MM.1S (cell line): ENCODE measurements around the gene HAGHL.

Experiments
- DNase-seq: peaks from one replicate; pipeline ENCODE4 v3.0.0-alpha.2; 2015
- H2AFZ ChIP-seq: fragments of 300-600 bp; sonication (generic); 2 replicates; pipeline ENCODE4 v1.6.0; 2016; ENCODE audit warnings: antibody characterized with exemption, low read length
- H3F3A ChIP-seq: fragments of 300-600 bp; sonication (generic); 2 replicates; pipeline ENCODE4 v1.6.1; 2016; ENCODE audit warnings: mild to moderate bottlenecking, antibody characterized with exemption, low read length, moderate library complexity, mixed read lengths; ENCODE audit not compliant: insufficient read depth
- H3K27ac ChIP-seq: fragments of 300-600 bp; sonication (generic); 2 replicates; pipeline ENCODE4 v1.5.1; 2016; ENCODE audit warnings: mild to moderate bottlenecking, low read length
- H3K27me3 ChIP-seq: fragments of 300-600 bp; sonication (generic); replicated peaks from 2 replicates; pipeline ENCODE4 v1.6.0; 2016; ENCODE audit warnings: low read length; ENCODE audit not compliant: insufficient read depth
- H3K36me3 ChIP-seq: fragments of 300-600 bp; sonication (generic); replicated peaks from 2 replicates; pipeline ENCODE4 v1.6.1; 2016; ENCODE audit warnings: mild to moderate bottlenecking, low read length, mixed read lengths; ENCODE audit not compliant: insufficient read depth
- H3K4me1 ChIP-seq: fragments of 300-600 bp; sonication (generic); 2 replicates; pipeline ENCODE4 v1.6.1; 2016; ENCODE audit warnings: low read length, mixed read lengths
- H3K4me2 ChIP-seq: fragments of 300-600 bp; sonication (generic); 2 replicates; pipeline ENCODE4 v1.6.0; 2016; ENCODE audit warnings: low read depth, low read length
- H3K4me3 ChIP-seq: fragments of 300-600 bp; sonication (generic); 2 replicates; pipeline ENCODE4 v1.5.1; 2016; ENCODE audit warnings: low read length, mixed read lengths
- H3K79me2 ChIP-seq: fragments of 300-600 bp; sonication (generic); 2 replicates; pipeline ENCODE4 v1.6.1; 2016; ENCODE audit warnings: mixed run types, low read length, mixed read lengths
- H3K9ac ChIP-seq: fragments of 300-600 bp; sonication (generic); 2 replicates; pipeline ENCODE4 v1.6.1; 2016; ENCODE audit warnings: low read length, mixed read lengths
- H3K9me2 ChIP-seq: fragments of 300-600 bp; sonication (generic); replicated peaks from 2 replicates; pipeline ENCODE4 v1.6.1; 2016; ENCODE audit warnings: mild to moderate bottlenecking, low read length, mixed read lengths; ENCODE audit not compliant: insufficient read depth
- H3K9me3 ChIP-seq: fragments of 300-600 bp; sonication (generic); replicated peaks from 2 replicates; pipeline ENCODE4 v1.6.1; 2016; ENCODE audit warnings: mild to moderate bottlenecking, low read length, mixed read lengths; ENCODE audit not compliant: insufficient read depth
- H4K20me1 ChIP-seq: fragments of 300-600 bp; sonication (generic); 2 replicates; pipeline ENCODE4 v1.6.1; 2016; ENCODE audit warnings: mild to moderate bottlenecking, low read length, moderate library complexity, mixed read lengths; ENCODE audit not compliant: insufficient read depth
- EZH2 ChIP-seq: fragments of 300-600 bp; sonication (generic); optimal IDR thresholded peaks from 2 replicates; pipeline ENCODE3; 2017; ENCODE audit warnings: low read depth, mild to moderate bottlenecking, antibody characterized with exemption, low read length, mixed read lengths
- EZH2phosphoT487 ChIP-seq: fragments of 300-600 bp; sonication (generic); IDR thresholded peaks from 2 replicates; pipeline ENCODE4 v1.6.1; 2018; ENCODE audit warnings: antibody characterized with exemption, low read length
- TF ChIP-seq, protein P1 (sequence below): fragments of 300-600 bp; sonication (generic); IDR thresholded peaks from 2 replicates; pipeline ENCODE4 v1.5.1; 2016; ENCODE audit warnings: antibody characterized with exemption, low read length, mixed read lengths

HAGHL gene

DNA sequence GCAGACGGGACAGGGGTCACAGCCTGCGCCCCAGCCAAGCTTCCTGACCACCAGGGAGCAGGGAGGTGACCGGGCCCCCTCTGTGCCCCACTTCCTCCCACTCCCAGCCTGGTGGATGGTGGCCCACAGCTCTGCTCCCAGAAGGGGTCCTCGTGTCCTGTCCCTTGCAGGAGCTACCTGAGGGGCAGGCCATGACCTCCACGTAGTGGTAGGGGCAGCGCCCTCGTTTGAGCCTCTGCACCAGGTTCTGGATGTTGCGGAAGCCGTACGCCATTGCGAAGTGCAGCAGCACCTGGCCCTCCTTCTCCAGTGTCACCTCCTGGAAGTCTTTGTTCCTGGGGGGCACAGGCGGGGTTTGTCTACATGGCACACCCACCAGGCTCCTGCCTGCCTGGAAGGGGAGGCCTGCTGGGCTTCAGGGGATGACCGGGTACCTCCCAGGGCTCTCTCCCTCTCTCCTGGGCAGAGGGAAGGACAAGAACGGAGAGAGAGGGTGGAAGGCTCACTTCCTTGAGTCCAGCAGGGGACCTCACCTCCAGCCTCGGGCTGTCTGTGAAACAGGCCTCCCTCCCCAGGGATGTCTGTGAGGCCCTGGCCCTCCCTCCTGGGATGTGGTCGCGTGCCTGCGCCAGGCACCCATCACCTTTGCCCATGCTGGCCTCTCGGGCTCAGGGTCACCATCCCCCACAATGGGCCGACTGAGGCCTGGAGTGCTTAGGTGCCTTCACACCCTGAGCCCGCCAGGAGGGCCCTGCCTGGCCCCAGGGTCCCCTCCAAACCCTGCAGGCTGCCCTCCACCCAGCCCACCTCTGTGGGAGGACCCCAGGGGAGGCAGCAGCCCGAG, 4.0 kb downstream of the HAGHL start:
- H3K79me2 ChIP-seq, result no peaks in the 10 kb centered on the region
- H3K4me3 ChIP-seq, result no peak overlapping the region
- no peak overlapping the region for H2AFZ ChIP-seq
- TF ChIP-seq, protein P1, sequence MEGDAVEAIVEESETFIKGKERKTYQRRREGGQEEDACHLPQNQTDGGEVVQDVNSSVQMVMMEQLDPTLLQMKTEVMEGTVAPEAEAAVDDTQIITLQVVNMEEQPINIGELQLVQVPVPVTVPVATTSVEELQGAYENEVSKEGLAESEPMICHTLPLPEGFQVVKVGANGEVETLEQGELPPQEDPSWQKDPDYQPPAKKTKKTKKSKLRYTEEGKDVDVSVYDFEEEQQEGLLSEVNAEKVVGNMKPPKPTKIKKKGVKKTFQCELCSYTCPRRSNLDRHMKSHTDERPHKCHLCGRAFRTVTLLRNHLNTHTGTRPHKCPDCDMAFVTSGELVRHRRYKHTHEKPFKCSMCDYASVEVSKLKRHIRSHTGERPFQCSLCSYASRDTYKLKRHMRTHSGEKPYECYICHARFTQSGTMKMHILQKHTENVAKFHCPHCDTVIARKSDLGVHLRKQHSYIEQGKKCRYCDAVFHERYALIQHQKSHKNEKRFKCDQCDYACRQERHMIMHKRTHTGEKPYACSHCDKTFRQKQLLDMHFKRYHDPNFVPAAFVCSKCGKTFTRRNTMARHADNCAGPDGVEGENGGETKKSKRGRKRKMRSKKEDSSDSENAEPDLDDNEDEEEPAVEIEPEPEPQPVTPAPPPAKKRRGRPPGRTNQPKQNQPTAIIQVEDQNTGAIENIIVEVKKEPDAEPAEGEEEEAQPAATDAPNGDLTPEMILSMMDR, result no peak
- no peak for TF ChIP-seq EZH2
- no peak for TF ChIP-seq EZH2phosphoT487
- no peak overlapping the region for H3K9ac ChIP-seq
- peaks cover 25% of the 10 kb centered on the region for H3F3A ChIP-seq
- H3K36me3 ChIP-seq, result no peaks in the 10 kb centered on the region
- no peaks in the 10 kb centered on the region for H3K9me3 ChIP-seq
- no peaks in the 10 kb centered on the region for H3K9me2 ChIP-seq
- no peaks in the 10 kb centered on the region for H3K27me3 ChIP-seq
- peaks cover 15% of the 10 kb centered on the region for H3K4me1 ChIP-seq
- H3K27ac ChIP-seq, result no peak overlapping the region
- no peak for DNase-seq
- no peaks in the 10 kb centered on the region for H4K20me1 ChIP-seq
- H3K4me2 ChIP-seq, result no peak overlapping the region

DNA sequence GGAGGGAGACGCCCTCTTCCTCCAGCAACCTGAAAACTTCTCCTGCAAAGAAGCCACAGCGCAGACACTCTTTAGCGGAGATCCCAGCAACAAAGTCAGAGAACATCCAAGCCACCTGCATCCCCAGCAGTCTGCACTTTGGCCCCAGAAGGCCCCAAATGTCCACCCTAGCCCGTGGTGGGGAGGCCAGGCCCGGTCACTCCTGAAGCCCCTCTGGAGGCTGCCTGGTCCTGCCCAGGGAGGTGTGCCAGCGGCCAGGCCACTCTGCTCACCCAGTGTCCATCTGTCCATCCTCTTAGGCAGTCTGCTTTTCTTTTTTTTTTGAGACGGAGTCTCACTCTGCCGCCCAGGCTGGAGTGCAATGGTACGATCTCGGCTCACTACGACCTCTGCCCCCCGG, 5.4 kb downstream of the HAGHL start:
- Histone ChIP-seq H3F3A (peaks cover 29% of the 10 kb centered on the region), H3K27me3 (no peaks in the 10 kb centered on the region), H2AFZ (no peak overlapping the region), H3K27ac (no peak overlapping the region), H3K9me2 (no peaks in the 10 kb centered on the region), H3K79me2 (no peaks in the 10 kb centered on the region), H3K4me1 (peaks cover 29% of the 10 kb centered on the region), H3K9ac (no peak overlapping the region), H3K4me3 (no peak overlapping the region), H3K36me3 (no peaks in the 10 kb centered on the region), H3K9me3 (no peaks in the 10 kb centered on the region), H3K4me2 (no peak overlapping the region), H4K20me1 (no peaks in the 10 kb centered on the region)
- DNase-seq, result no peak
- TF ChIP-seq EZH2 (no peak), EZH2phosphoT487 (no peak)
- TF ChIP-seq, protein P1, result no peak

DNA sequence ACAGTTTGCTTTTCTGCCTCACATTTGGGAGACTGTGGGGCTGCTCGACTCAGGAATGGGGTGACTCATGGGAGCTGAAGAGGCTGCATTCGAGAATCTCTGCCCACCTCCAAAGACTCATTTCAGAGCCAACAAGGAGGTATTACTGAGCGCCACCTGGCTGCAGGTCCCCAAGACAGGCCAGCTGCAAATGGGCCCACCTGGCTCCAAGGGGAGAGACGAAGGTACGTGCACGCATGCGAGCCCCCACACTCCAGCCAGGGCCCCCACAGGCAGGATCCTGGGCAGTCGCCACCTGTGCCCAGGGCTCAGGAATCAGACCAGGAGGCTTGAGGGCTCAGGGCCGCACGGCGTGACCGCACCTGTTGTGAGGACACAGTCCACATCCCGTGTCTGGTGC, 6.0 kb downstream of the HAGHL start:
- no peaks in the 10 kb centered on the region for H3K27me3 ChIP-seq
- no peak overlapping the region for H3K4me3 ChIP-seq
- peaks cover 25% of the 10 kb centered on the region for H3F3A ChIP-seq
- no peak overlapping the region for H3K27ac ChIP-seq
- H4K20me1 ChIP-seq, result no peaks in the 10 kb centered on the region
- no peak overlapping the region for H2AFZ ChIP-seq
- no peaks in the 10 kb centered on the region for H3K79me2 ChIP-seq
- no peaks in the 10 kb centered on the region for H3K9me2 ChIP-seq
- no peaks in the 10 kb centered on the region for H3K9me3 ChIP-seq
- no peak overlapping the region for H3K4me2 ChIP-seq
- DNase-seq, result no peak
- H3K9ac ChIP-seq, result no peak overlapping the region
- H3K36me3 ChIP-seq, result no peaks in the 10 kb centered on the region
- H3K4me1 ChIP-seq, result peaks cover 32% of the 10 kb centered on the region
- TF ChIP-seq EZH2 (no peak), EZH2phosphoT487 (no peak)
- TF ChIP-seq, protein P1, result no peak
